MV-4-11 (cell line): ENCODE results near the gene PIM3.

Experiments
- DNase-seq: peaks from one replicate; lab custom pipeline; 2025; lab: John Stamatoyannopoulos, UW

PIM3 gene

GRCh38 chr22:49928555-49929210 is 31.9 kb upstream of the PIM3 start:
- no peak for DNase-seq

- DNase-seq, result no peak
Observed at GRCh38 chr22:49929211-49929979, 31.2 kb upstream of the PIM3 start.

- no peak for DNase-seq
Observed at GRCh38 chr22:49929994-49930575, 30.5 kb upstream of the PIM3 start.

- DNase-seq, result peak; percentile 93
Observed at GRCh38 chr22:49930596-49931412, 29.8 kb upstream of the PIM3 start.

- DNase-seq, result no peak
Observed at GRCh38 chr22:49933236-49934159, 27.1 kb upstream of the PIM3 start.

GRCh38 chr22:49934160-49934890 is 26.2 kb upstream of the PIM3 start:
- DNase-seq, result peak; percentile 13

- DNase-seq, result peak; percentile 12
Observed at GRCh38 chr22:49934891-49935557, 25.5 kb upstream of the PIM3 start.

- DNase-seq, result no peak
Observed at GRCh38 chr22:49935561-49935960, 25.0 kb upstream of the PIM3 start.

GRCh38 chr22:49936018-49936972 is 24.3 kb upstream of the PIM3 start:
- peak; percentile 64 for DNase-seq

- no peak for DNase-seq
Observed at GRCh38 chr22:49936973-49937757, 23.4 kb upstream of the PIM3 start.

GRCh38 chr22:49937758-49938564 is 22.6 kb upstream of the PIM3 start:
- no peak for DNase-seq

- DNase-seq, result no peak
Observed at GRCh38 chr22:49938565-49939136, 21.9 kb upstream of the PIM3 start.

GRCh38 chr22:49941507-49942316 is 18.9 kb upstream of the PIM3 start:
- no peak for DNase-seq

- no peak for DNase-seq
Observed at GRCh38 chr22:49942565-49943404, 17.8 kb upstream of the PIM3 start.

- no peak for DNase-seq
Observed at GRCh38 chr22:49943405-49943765, 17.2 kb upstream of the PIM3 start.
